Anterior cingulate cortex (tissue), 58 donors: Measurements from ENCODE around the gene ARHGAP15.
"Not testable (repeated sequence)": the region's sequence is repeated elsewhere in the genome, so short reads cannot be mapped to it uniquely, and the experiment has no call there.

Experiments
- DNase-seq, 58 donors: peaks; one replicate each; lab custom pipeline; 2025; lab: John Stamatoyannopoulos, UW

ARHGAP15 gene

DNA sequence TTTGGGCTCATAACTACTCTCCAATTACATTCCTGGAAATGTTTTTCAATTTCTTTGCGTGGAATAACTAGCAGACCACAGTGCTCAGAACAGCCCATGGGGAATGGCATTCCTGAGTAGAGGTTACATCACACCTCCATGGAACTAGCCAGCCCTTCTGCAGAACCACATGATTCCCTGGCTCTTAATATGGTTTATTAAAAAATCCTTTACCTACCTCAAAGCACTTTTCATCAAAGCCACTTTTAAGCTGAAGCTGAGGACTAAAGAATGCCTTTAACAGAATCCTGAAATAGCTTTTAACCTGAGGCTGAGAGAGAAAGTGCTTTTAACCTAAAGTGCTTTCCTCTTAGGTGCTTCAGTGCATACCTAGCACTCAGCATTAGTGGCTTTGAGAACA, 376.3 kb downstream of the ARHGAP15 start:
- no peak for DNase-seq

DNA sequence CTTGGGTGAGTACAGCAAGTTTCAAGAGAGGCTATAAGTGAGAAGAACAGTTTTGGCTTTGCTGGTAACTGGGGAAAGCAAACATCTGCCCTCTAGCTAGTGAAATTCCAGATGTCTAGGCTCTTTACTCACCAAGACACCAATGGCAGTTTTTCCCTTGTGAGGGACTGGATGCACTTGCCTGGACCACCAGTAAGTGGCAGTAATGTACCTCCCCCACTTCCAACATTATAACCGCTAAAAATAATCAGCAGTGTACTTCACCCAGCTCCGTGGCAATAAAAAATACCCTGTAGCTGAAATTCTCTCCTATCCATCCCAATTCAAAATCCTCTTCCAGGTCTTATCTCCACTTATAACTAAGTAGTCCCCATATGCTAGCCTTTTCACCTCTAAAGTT, 383.9 kb downstream of the ARHGAP15 start:
- DNase-seq: peak in 20 of 58 donors; percentile 1 to 21 (median 6)

DNA sequence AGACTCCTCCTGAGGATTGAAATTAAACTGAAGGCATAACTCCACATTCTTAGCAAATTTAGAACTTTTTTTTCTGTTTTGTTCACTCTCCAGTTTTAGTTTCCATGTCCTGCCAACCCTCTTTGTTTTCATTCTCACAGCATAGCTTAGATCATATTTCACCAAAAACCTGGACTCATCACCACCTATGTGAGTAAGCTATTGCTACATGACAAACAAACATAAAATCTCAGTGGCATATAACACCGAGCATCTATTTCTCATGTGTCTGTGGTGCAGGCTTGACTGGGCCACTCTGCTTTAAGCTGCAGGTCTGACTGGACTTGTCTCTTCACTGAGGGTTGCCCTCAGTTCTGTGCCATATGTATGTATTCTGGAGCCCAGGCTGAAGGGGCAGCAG, 385.2 kb downstream of the ARHGAP15 start:
- DNase-seq: no peak

DNA sequence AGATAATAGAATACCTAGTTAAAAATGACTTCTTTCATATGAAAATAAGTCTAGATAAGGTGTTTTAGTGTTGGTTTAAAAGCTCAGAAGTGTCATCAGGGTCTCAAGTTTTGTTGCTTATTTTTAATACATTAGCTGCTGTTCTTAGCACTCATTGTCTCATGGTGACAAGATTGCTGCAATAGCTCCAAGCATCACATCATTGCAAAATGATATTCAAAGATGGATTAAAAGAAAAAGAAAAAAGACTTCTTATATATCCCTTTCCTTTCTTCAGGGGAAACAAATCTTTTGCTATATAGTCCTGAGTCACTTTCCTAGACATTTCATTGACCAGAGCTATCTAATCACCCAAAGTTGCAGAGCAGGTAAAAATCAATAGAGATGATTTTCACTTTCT, 386.1 kb downstream of the ARHGAP15 start:
- DNase-seq: no peak

DNA sequence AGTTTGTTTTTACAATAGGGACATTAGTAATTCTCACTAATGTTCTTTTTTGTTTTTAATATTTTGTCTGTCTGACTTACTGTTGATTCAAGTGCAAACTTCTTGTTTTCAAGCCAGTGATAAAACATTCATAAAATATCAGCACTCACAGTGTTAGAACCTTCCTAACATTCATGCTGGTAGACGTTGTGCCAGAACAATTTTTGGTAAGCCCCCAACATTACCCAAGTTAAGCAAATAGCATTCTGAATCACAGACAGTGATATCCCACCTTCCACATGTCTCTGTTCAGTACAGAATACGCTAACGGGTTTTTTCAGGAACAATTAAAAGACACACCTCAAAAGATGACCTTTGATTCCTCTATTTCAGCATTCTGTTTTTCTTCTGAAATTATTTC, 390.3 kb downstream of the ARHGAP15 start:
- no peak for DNase-seq

DNA sequence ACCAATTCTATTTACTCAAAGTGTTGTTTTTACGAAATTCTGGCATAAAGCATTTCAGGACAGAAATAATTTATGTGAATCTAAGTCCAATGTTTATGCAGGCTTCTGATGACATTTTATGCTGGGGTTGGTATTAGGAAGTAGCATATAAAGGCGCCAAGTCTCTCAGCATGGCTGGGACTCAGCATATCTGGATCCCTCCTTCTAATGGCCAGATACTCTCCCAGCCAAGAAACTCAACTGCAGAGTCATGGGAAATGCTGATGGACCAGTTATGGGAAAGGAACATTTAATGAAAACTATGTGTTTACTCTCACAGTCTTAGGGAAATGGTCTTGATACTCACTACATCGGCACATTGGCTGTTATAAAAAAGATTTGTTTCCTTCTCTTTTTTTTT, 392.2 kb downstream of the ARHGAP15 start:
- DNase-seq: no peak

DNA sequence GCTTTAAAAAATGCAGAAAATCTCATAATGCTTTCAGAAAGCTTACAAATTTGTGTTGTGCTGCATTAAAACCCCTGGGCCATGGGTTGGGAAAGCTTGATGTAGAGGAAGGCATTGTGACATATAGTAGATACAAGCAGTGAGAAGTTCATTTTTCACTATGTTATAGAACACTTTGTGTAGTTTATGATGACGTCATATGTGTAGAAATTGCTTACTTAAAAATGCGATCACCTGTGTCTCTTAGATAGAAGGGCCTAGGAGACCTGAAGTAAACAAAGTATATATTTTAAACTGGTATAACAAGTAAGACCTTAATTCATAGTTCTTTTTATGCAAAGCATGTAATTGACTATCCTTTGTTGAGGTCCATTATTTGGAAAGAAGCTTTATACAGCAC, 393.5 kb downstream of the ARHGAP15 start:
- DNase-seq: no peak

DNA sequence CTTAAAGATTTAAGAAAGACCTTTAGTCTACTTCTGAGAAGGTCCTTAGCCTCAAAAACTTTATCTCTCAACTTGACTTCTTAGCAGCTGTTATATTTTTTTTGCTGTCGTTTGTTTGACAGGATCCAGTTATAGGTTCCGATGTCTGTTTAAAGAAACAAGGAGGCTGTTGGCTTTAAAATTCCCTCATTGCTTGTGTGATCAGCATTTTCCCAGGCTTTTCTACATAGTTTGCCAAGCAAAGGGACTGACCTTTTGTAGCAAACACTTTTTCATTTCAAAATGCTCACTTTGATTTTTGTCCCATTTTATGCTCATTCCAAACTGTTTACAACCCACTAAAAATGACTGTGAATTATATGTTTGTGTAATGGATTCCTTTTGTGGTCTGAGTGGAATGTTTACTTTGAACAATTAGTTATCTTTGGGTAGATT, 394.9 kb downstream of the ARHGAP15 start:
- no peak for DNase-seq

DNA sequence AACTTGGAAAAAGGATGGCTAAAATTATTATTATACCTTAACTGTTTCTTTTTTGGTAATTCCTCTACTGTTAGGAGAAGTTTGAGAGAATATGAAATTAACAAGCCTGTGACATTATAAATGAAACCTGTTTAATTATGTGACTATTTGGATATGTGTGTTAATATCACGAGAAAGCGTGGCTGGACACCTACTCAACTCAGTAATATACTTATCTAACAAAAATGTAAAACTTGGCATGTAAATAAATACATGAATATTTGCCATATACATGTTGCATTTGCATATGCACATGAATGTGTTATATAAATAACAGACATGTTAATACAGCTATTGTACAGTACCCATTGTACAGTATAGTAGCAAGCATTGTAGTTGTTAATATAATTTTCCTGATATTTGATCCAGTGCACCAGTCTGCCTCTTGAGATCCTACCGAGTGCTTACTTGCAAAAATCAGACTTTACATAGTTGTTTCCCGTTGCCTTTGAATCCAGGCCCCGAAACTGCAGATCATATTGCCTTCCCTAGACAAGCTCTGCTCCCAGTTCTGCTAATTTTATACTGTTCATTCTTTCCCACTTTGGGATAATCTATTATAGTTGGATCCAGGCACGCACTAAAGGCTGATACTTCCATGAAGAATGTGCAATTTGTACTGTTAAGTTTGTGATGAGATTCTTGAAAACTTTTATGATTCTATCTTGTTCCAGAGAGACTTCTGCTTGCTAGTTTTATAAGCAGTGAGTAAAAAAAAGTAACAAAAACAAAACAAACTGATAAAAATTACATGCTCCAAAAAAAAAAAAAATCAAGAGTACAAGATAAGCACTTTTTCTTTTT, 395.6 kb downstream of the ARHGAP15 start:
- no peak for DNase-seq

DNA sequence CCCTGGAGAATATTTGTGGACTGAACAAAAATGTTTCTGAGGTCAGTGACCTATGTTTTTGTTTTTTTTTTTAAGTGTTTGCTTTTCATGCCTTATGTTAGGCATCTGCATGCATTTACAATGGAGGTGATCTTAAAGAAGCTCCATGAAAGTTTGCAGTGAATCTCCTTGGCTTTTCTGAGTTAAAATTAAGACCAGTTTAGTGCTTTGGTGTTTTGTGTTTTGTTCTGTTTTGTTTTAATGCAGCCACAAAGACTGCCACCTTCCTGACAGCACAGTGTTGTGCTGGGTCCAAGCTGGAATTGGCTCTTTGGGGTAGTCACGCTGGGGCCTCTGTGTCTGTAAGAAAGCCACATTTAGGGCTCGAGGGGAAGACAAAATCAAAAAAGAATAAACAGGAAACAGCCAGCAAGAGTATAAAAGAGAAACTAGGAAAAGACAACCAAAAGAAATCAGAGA, 396.2 kb downstream of the ARHGAP15 start:
- peak in 2 of 58 donors; percentile 0 for DNase-seq

DNA sequence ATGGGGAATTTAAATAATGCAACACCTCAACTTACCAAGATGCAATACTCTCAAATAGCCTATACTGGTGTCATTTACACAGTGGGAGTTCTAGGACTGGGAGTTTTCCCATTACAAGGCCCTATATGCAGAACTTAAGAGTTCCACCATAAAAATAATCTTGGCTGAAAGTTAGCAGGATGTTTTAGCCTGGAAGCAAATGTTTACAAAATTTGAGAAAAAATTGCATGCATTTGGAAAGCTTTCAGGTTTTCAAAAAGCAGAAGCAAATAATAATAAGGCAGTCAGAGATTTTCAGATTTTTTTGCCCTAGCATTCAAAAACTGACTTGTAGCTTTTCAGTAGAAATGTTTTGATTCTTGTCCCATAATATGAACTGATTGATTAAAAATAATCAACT, 397.3 kb downstream of the ARHGAP15 start:
- DNase-seq: no peak

DNA sequence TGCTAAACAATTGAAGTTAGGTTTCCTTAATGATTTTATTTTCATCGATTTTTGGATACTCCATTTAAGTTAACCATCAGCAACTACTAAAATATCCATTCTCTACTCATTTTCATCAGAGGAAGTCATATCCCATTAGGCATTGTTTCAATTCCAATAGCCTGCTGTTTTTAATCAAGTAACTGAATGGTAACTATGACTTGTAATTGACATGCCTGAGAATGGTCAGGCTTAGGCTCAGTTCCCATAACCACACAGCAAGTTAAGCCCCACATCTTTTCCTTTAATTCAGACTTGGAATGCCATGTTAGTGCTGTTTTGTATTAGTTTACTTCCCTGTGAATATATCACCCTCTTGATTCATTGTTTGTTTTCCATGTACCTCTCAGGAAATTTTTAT, 398.8 kb downstream of the ARHGAP15 start:
- DNase-seq: no peak

DNA sequence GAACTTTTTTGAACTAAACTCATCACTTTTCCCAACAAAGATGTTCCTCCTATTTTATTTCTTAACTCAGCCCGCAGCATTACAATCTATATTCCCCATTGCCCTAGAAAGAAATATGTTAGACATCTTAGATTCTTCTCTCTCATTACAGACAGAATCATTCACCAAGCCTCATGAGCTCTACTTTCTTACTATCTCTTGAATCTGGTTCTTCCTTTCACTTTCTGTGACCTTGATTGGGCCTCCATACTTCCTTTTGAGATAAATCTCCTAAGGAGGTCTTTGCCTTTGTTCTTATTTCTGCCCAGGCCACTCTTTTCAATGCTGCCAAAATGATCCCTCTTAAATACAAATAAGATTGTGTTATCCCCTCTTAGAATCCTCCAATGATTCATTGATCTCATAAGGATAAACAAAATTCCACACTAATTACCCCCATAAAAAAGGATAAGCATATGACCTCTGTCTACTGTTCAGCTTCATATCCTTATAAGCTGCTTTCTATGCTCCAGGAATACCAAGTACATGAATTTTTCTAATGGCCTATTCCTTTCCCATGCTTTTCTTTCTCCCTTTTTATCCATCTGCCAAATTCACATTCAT, 400.0 kb downstream of the ARHGAP15 start:
- no peak for DNase-seq

DNA sequence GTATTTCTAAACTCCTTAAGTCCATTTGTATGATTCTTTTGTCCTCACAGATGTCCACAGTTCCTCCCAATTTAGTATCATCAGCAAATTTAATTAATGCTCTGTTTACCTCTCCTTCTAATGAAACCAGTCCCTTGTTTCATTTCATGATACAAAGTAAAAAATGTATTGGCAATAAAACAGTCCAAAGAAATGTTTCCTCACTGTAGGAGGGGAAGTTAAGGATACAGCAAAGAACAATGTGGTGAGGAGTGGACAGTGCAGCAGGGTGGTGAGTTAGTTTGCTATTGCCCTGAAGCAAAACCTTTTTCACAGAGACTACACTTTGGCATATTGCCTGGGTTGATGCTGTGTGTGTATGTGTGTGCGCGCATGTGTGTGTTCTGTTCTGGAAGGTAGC, 401.5 kb downstream of the ARHGAP15 start:
- no peak for DNase-seq

DNA sequence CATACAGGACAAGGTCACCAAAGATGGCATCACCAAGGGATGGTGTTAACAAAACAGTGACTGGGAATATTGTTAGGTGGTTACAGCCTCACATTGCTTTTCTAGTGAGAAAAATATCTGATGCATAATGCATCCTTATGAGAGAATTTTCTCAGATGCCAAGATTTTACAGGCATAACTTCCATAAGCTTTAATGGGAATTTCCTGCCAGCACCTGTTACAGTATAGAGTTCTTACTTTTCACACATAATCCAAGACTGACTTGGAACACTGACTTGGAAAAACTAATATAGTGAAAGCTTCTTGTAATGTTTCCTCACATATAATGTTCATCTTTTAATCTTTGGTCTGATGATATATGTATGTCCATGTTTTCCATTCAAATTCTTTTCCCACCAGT, 402.8 kb downstream of the ARHGAP15 start:
- no peak for DNase-seq

DNA sequence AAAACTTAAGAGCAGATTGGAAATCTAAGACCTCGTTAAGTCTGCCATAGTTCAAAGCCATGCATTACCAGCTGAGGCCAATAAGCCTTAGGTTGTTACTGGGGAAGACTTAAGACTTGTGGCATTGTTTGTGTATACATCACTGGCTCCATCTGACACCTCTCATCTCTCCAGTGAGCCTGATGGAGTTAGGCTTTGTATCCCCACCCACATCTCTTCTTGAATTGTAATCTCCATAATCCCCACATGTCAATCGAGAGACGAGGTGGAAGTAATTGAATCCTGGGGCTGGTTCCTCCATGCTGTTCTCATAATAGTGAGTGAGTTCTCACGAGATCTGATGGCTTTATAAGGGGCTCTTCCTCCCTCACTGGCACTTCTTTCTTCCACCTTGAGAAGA, 404.6 kb downstream of the ARHGAP15 start:
- DNase-seq: no peak

DNA sequence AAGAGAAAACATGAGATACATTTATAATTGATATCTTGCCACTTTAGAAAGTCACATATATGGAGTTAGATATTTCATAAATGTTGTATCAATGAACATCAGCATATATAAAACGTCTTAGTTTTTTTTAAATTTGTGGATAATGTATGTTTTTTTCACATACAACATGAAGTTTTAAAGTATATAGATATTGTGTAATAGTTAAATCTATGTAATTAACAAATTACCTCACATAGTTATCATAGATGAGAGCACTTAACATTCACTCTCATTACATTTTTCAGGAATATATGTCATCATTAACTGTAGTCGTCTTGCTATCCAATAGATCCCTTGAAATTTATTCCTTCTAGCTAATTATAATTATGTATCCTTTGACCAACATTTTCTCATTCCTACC, 406.6 kb downstream of the ARHGAP15 start:
- DNase-seq: no peak

DNA sequence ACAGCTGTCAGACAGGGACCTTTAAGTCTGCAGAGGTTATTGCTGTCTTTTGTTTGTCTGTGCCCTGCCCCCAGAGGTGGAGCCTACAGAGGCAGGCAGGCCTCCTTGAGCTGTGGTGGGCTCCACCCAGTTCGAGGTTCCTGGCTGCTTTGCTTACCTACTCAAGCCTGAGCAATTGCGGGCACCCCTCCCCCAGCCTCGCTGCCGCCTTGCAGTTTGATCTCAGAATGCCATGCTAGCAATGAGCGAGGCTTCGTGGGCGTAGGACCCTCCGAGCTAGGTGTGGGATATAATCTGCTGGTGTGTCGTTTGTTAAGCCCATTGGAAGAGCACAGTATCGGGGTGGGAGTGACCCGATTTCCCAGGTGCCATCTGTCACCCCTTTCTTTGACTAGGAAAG, 412.7 kb downstream of the ARHGAP15 start:
- not testable (repeated sequence) for DNase-seq

DNA sequence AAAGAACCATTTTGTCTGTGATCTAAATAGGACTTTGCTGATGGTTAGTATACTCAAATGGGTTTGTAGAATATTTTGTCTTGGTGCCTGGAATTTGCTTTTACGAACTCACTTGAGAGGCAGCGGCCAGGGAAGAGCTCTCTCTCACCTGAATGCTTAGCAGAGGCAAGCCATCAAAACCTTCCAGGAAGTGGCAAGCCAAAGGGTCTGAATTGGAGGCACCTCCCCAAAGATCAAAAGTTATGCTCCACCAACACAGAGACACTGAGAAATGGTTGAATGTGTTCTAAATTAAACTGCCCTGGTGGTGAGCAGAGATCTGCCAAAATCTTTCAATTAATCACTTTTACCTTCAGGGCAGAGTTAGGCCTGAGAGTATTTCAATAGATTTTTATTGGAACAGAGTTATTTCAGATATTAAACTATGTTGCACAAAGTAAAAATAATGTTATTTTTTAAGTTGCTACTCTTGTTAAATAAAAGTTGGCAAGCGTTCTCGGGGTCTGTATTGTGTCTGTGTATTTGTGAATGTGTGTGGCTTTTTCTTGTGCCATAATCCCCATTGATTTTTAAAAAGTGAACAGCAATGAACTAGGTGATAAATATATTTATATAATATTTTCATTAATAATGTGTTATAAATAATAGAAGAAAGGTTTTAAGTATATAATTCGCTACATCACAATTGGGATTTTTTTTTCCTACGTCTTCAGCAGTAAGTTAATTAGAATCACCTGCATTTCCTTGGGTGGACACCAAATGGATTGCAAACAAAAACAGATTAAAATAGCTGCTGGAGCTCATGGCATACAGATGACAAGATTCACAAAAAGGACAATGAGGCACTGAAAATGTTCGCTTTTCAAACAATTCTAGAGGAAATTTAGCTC, 416.1 kb downstream of the ARHGAP15 start:
- no peak for DNase-seq

DNA sequence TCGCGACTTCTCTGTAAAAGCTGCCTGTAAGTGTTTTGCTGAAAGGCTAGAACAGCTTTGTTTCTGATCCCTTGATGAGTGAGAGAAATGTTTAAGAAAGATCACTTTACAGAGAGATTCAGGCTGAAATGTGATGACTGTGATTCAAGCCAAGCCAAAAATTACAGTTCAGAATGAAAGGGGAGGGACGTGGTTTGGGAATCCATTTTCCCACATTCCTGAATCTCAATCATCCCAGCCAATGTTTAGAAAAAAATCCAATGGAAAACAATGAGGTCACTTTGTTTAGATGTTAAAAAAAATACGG, 416.7 kb downstream of the ARHGAP15 start:
- no peak for DNase-seq

DNA sequence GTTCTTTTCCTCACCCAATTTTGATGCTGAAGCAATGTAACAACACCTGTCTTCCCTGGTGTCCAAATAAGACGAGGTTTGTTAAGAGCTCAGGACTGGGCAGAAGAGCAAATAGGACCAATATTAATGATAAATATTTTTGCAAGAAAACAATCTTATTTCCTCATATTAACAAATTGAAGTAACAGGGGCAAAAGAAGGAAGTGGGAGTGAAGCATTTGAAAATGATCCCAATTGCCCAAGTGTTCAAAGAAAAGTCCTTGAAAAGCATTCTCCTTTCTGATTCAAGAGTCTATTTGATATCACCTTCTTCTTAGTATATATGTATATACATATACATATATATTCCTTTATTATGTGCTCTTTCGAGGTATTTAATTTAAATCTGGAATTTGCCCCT, 418.8 kb downstream of the ARHGAP15 start:
- DNase-seq: no peak
